Activated gamma-delta T cell (primary cell): Measurements from ENCODE around the gene RGS12.
"Not testable (repeated sequence)": the region's sequence is repeated elsewhere in the genome, so short reads cannot be mapped to it uniquely, and the experiment has no call there.

Experiments
- DNase-seq: peaks from one replicate; lab custom pipeline; 2025; lab: John Stamatoyannopoulos, UW

Gene RGS12

GRCh38 chr4:3297066-3297859 lies 4.4 kb downstream of the RGS12 start:
- no peak for DNase-seq

GRCh38 chr4:3299122-3299975 lies 6.5 kb downstream of the RGS12 start:
- no peak for DNase-seq

- DNase-seq = no peak
These were observed 7.3 kb downstream of the RGS12 start for GRCh38 chr4:3299976-3300671.

- not testable (repeated sequence) for DNase-seq
These were observed 8.1 kb downstream of the RGS12 start for GRCh38 chr4:3300882-3301281.

GRCh38 chr4:3301450-3302172 lies 8.8 kb downstream of the RGS12 start:
- no peak for DNase-seq

- peak; percentile 68 for DNase-seq
These were observed 9.5 kb downstream of the RGS12 start for GRCh38 chr4:3302173-3302785.

GRCh38 chr4:3302786-3303564 lies 10.2 kb downstream of the RGS12 start:
- DNase-seq = no peak

- no peak for DNase-seq
These were observed 10.7 kb downstream of the RGS12 start for GRCh38 chr4:3303565-3303824.

GRCh38 chr4:3303923-3304710 lies 11.3 kb downstream of the RGS12 start:
- no peak for DNase-seq

- no peak for DNase-seq
These were observed 12.2 kb downstream of the RGS12 start for GRCh38 chr4:3304831-3305609.

GRCh38 chr4:3305610-3306371 lies 13.0 kb downstream of the RGS12 start:
- no peak for DNase-seq

GRCh38 chr4:3306450-3306849 lies 13.6 kb downstream of the RGS12 start:
- DNase-seq = no peak

- DNase-seq = no peak
These were observed 14.2 kb downstream of the RGS12 start for GRCh38 chr4:3307060-3307459.

GRCh38 chr4:3307486-3307885 lies 14.7 kb downstream of the RGS12 start:
- no peak for DNase-seq

- DNase-seq = no peak
These were observed 15.2 kb downstream of the RGS12 start for GRCh38 chr4:3307891-3308575.

GRCh38 chr4:3308691-3309090 lies 15.9 kb downstream of the RGS12 start:
- DNase-seq = no peak

GRCh38 chr4:3310301-3311094 lies 17.7 kb downstream of the RGS12 start:
- no peak for DNase-seq
